Measurements from ENCODE around the gene F13A1.

DNA sequence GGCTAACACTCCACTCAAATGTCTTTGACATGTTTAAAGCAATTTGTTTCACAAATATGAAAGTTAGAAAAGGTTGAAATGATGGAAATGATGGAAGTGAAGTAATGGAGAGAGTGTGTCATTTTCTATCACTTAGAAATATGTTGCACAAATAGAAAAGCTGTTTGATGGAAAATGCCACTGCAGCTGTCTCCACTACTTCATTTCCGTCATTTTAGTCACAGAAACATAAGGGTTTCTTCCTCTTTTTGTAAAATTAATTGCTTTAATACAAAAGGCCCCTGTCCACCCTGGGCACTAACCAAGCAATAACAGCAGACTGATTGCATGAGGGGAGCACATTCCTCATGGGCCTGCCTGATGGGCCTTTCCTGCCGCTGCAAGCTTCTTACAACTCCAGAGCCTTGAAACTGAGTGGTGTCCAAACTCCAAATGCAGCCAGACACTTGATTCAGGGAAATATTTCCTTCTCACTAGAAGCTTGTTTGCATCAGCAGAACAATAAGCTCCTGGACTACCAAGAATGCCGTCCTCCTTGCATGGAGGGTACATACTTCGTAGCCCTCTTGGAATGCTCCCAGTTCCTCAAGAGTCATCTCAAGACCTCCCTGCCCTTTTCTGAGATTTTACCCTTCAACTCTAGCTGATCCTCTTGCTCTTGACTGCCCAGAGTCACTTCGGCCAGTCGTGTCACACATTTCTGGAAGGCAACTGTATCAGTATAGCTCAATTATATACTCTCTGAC is 36.1 kb downstream of the F13A1 start:
- TF ChIP-seq, protein P1, sequence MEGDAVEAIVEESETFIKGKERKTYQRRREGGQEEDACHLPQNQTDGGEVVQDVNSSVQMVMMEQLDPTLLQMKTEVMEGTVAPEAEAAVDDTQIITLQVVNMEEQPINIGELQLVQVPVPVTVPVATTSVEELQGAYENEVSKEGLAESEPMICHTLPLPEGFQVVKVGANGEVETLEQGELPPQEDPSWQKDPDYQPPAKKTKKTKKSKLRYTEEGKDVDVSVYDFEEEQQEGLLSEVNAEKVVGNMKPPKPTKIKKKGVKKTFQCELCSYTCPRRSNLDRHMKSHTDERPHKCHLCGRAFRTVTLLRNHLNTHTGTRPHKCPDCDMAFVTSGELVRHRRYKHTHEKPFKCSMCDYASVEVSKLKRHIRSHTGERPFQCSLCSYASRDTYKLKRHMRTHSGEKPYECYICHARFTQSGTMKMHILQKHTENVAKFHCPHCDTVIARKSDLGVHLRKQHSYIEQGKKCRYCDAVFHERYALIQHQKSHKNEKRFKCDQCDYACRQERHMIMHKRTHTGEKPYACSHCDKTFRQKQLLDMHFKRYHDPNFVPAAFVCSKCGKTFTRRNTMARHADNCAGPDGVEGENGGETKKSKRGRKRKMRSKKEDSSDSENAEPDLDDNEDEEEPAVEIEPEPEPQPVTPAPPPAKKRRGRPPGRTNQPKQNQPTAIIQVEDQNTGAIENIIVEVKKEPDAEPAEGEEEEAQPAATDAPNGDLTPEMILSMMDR (IDR thresholded peaks at IDR 0.05; ENCODE audit: insufficient read depth, low read length, poor library complexity, severe bottlenecking) = no peak
- no peak for TF ChIP-seq EZH2phosphoT487 (conservative IDR thresholded peaks at IDR 0.05; ENCODE audit: low read length)
